ENCODE measurements around the gene HS6ST3. TPM values are rescaled to one million over a fixed set of nuclear protein-coding genes. Genes with fewer than 3 reads are reported as not detected.

Gene HS6ST3
- total and polyA plus RNA-seq, 10 donors = 0.03 TPM; not detected in 9

GRCh38 chr13:96651598-96651997, 561.7 kb downstream of the HS6ST3 start:
- Histone ChIP-seq H3K36me3 (no peaks in the 10 kb centered on the region), H3K4me1 (no peaks in the 10 kb centered on the region), H3K27ac (no peak overlapping the region), H3K4me3 (no peak overlapping the region), H3K27me3 (replicated peaks in 1 of 7) (no peaks in the 10 kb centered on the region), H3K9me3 (peaks cover 0 to 31% (median 6%) of the 10 kb centered on the region in 8 donors)
- DNase-seq = no peak
- intact Hi-C loops (cut with DNase I; ENCODE audit: low total_unique reads) = no loop called here
- no peak for TF ChIP-seq POLR2AphosphoS5 (IDR thresholded peaks at IDR 0.05)
- no peak for TF ChIP-seq CTCF (IDR thresholded peaks at IDR 0.05 in 8 of 11, conservative IDR thresholded peaks at IDR 0.05 in 3 of 11)
- TF ChIP-seq POLR2A (IDR thresholded peaks at IDR 0.05) = no peak
- WGBS, 5 donors = 23 to 44% (median 33%) methylated on average over 1 of the region's 1 CpG

- Histone ChIP-seq H3K4me3 (no peak overlapping the region), H3K4me1 (no peaks in the 10 kb centered on the region), H3K27me3 (replicated peaks in 1 of 7) (no peaks in the 10 kb centered on the region), H3K27ac (no peak overlapping the region), H3K9me3 (peaks cover 0 to 30% (median 5%) of the 10 kb centered on the region in 8 donors), H3K36me3 (no peaks in the 10 kb centered on the region)
- intact Hi-C loops (cut with DNase I; ENCODE audit: low total_unique reads) = no loop called here
- TF ChIP-seq POLR2A (IDR thresholded peaks at IDR 0.05) = no peak
- TF ChIP-seq POLR2AphosphoS5 (IDR thresholded peaks at IDR 0.05) = no peak
- no peak for TF ChIP-seq CTCF (IDR thresholded peaks at IDR 0.05 in 8 of 11, conservative IDR thresholded peaks at IDR 0.05 in 3 of 11)
- DNase-seq = no peak
Observed at GRCh38 chr13:96652506-96652905, 562.6 kb downstream of the HS6ST3 start.

- H3K9me3 ChIP-seq = peaks cover 3 to 46% (median 35%) of the 10 kb centered on the region in 8 donors
- H3K27me3 ChIP-seq (replicated peaks in 1 of 7) = no peaks in the 10 kb centered on the region
- DNase-seq = no peak
- intact Hi-C loops (cut with DNase I; ENCODE audit: low total_unique reads) = no loop called here
- no peak overlapping the region for H3K27ac ChIP-seq
- no peaks in the 10 kb centered on the region for H3K4me1 ChIP-seq
- 88 to 98% (median 93%) methylated on average over 2 of the region's 2 CpGs for WGBS, 5 donors
- H3K36me3 ChIP-seq = no peaks in the 10 kb centered on the region
- H3K4me3 ChIP-seq = no peak overlapping the region
- TF ChIP-seq POLR2AphosphoS5 (IDR thresholded peaks at IDR 0.05) = no peak
- TF ChIP-seq CTCF (IDR thresholded peaks at IDR 0.05 in 8 of 11, conservative IDR thresholded peaks at IDR 0.05 in 3 of 11) = no peak
- TF ChIP-seq POLR2A (IDR thresholded peaks at IDR 0.05) = no peak
Observed at GRCh38 chr13:96661612-96662011, 571.7 kb downstream of the HS6ST3 start.

GRCh38 chr13:96662036-96662435, 572.1 kb downstream of the HS6ST3 start:
- Histone ChIP-seq H3K36me3 (no peaks in the 10 kb centered on the region), H3K4me3 (no peak overlapping the region), H3K27me3 (replicated peaks in 1 of 7) (no peaks in the 10 kb centered on the region), H3K9me3 (peaks cover 3 to 46% (median 35%) of the 10 kb centered on the region in 8 donors), H3K4me1 (no peaks in the 10 kb centered on the region), H3K27ac (no peak overlapping the region)
- no peak for TF ChIP-seq CTCF (IDR thresholded peaks at IDR 0.05 in 8 of 11, conservative IDR thresholded peaks at IDR 0.05 in 3 of 11)
- intact Hi-C loops (cut with DNase I; ENCODE audit: low total_unique reads) = no loop called here
- 66 to 87% (median 78%) methylated on average over 3 of the region's 3 CpGs for WGBS, 5 donors
- DNase-seq = no peak

Measured in spleen (tissue), 11 donors.